Forelimb muscle (tissue), 1 donor: Measurements from ENCODE around the gene ETHE1. TPM values are rescaled to one million over a fixed set of nuclear protein-coding genes. Genes with fewer than 3 reads are reported as not detected.

Experiments used
- DNase-seq: peaks from one replicate; pipeline ENCODE4 v3.0.0-alpha.2; 2013; ENCODE audit warnings: low read depth
- polyA plus RNA-seq: library from polyadenylated mRNA; unstranded; fragments of 120-200 nt; gene quantifications from one replicate; pipeline ENCODE4 v1.2.1, GENCODE V29; 2013; ENCODE audit not compliant: insufficient read length

Gene ETHE1
- polyA plus RNA-seq, 1 donor: 12.5 TPM

- DNase-seq: no peak
Measured at GRCh38 chr19:43465468-43466120, 61.4 kb downstream of the ETHE1 start, which contains the start of gene LYPD3. Gene LYPD3, minus strand, starts transcription at chr19:43465608. Its CDS starts 37 bp downstream, at chr19:43465571.

GRCh38 chr19:43464134-43464775 is 62.7 kb downstream of the ETHE1 start:
- DNase-seq: no peak

GRCh38 chr19:43463381-43464133 is 63.4 kb downstream of the ETHE1 start:
- peak; percentile 62 for DNase-seq

GRCh38 chr19:43462785-43463380 is 64.1 kb downstream of the ETHE1 start:
- no peak for DNase-seq

- no peak for DNase-seq
Measured at GRCh38 chr19:43462383-43462782, 64.6 kb downstream of the ETHE1 start.

- no peak for DNase-seq
Measured at GRCh38 chr19:43461303-43461702, 65.7 kb downstream of the ETHE1 start.

GRCh38 chr19:43460362-43461016 is 66.5 kb downstream of the ETHE1 start:
- no peak for DNase-seq

- no peak for DNase-seq
Measured at GRCh38 chr19:43457809-43458208, 69.2 kb downstream of the ETHE1 start.

Other genes with a start within 250 kb of the ETHE1 start
- 0.38 TPM for gene CD177, start 173.5 kb downstream of the ETHE1 start, polyA plus RNA-seq
- not detected for gene TEX101, start 112.3 kb downstream of the ETHE1 start, polyA plus RNA-seq
- 0.67 TPM for gene LYPD3, start 61.6 kb downstream of the ETHE1 start, polyA plus RNA-seq
- 3.4 TPM for gene PHLDB3, start 22.5 kb downstream of the ETHE1 start, polyA plus RNA-seq
- gene ZNF575, start 6.0 kb upstream of the ETHE1 start, polyA plus RNA-seq: 3.0 TPM
- 28.9 TPM for gene XRCC1, start 48.3 kb upstream of the ETHE1 start, polyA plus RNA-seq
- 5.1 TPM for gene PINLYP, start 48.6 kb upstream of the ETHE1 start, polyA plus RNA-seq
- gene IRGQ, start 68.9 kb upstream of the ETHE1 start, polyA plus RNA-seq: 12.4 TPM
- 10.2 TPM for gene ZNF576, start 69.4 kb upstream of the ETHE1 start, polyA plus RNA-seq
- 0.71 TPM for gene SRRM5, start 84.9 kb upstream of the ETHE1 start, polyA plus RNA-seq
- gene ZNF428, start 92.4 kb upstream of the ETHE1 start, polyA plus RNA-seq: 56.5 TPM
- 7.0 TPM for gene CADM4, start 112.6 kb upstream of the ETHE1 start, polyA plus RNA-seq
- gene PLAUR, start 143.0 kb upstream of the ETHE1 start, polyA plus RNA-seq: 5.3 TPM
- gene IRGC, start 188.9 kb upstream of the ETHE1 start, polyA plus RNA-seq: not detected
- 34.3 TPM for gene SMG9, start 227.8 kb upstream of the ETHE1 start, polyA plus RNA-seq